Keratinocyte (primary cell): ENCODE measurements around the gene BAZ2B. TPM values are rescaled to one million over a fixed set of nuclear protein-coding genes. Genes with fewer than 3 reads are reported as not detected.

ENCODE experiments used
- DNase-seq: peaks from one replicate; pipeline ENCODE4 v3.0.0-alpha.2; 2011; ENCODE audit warnings: low read depth, missing footprints, low spot score
- FAIRE-seq: peaks from 2 replicates; lab custom pipeline; 2011; peaks lifted over from hg19 to GRCh38; lab: Jason Lieb, UNC
- H2AFZ ChIP-seq: 2 replicates; pipeline ENCODE4 v1.6.0; 2012; ENCODE audit warnings: low read length, control low read depth, inconsistent platforms; ENCODE audit not compliant: control insufficient read depth
- H3K27ac ChIP-seq: 2 replicates; pipeline ENCODE4 v1.5.1; 2011; ENCODE audit warnings: low read length; ENCODE audit not compliant: control insufficient read depth, insufficient read depth
- H3K27me3 ChIP-seq: 3 replicates; pipeline ENCODE4 v1.6.0; 2011; ENCODE audit warnings: low read length; ENCODE audit not compliant: control insufficient read depth, insufficient read depth; ENCODE audit errors: extremely low read depth
- H3K36me3 ChIP-seq, 2 experiments: 2 replicates in 1 of 2; 3 replicates in 1 of 2; pipeline ENCODE4 v1.5.1; 2011; ENCODE audit warnings: low read length in 2 of 2, mild to moderate bottlenecking in 1 of 2; ENCODE audit not compliant: control insufficient read depth in 2 of 2, insufficient read depth in 2 of 2; ENCODE audit errors: extremely low read depth in 1 of 2
- H3K4me1 ChIP-seq: 3 replicates; pipeline ENCODE4 v1.5.1; 2011; ENCODE audit warnings: low read length; ENCODE audit not compliant: control insufficient read depth, insufficient read depth; ENCODE audit errors: extremely low read depth
- H3K4me2 ChIP-seq: 3 replicates; pipeline ENCODE4 v1.6.0; 2011; ENCODE audit warnings: low read depth, low read length; ENCODE audit not compliant: control insufficient read depth, insufficient read depth; ENCODE audit errors: extremely low read depth
- H3K4me3 ChIP-seq, 3 experiments: fragments of 200-600 bp in 1 of 3; sonication (generic) in 1 of 3; 2 replicates in 2 of 3; 3 replicates in 1 of 3; pipeline ENCODE4 v1.5.1; 2011 to 2016; ENCODE audit warnings: low read length in 3 of 3, mild to moderate bottlenecking in 3 of 3, control low read depth in 2 of 3, inconsistent platforms in 1 of 3, low read depth in 1 of 3, mixed read lengths in 1 of 3, mixed run types in 1 of 3, moderate library complexity in 1 of 3; ENCODE audit not compliant: control insufficient read depth in 2 of 3, insufficient read depth in 2 of 3; ENCODE audit errors: extremely low read depth in 1 of 3
- H3K79me2 ChIP-seq: 2 replicates; pipeline ENCODE4 v1.6.0; 2012; ENCODE audit warnings: low read length; ENCODE audit not compliant: control insufficient read depth, insufficient read depth
- H3K9ac ChIP-seq: 3 replicates; pipeline ENCODE4 v1.6.0; 2011; ENCODE audit warnings: low read length; ENCODE audit not compliant: control insufficient read depth, insufficient read depth; ENCODE audit errors: extremely low read depth
- H3K9me1 ChIP-seq: 3 replicates; pipeline ENCODE4 v1.6.0; 2011; ENCODE audit warnings: low read length; ENCODE audit not compliant: control insufficient read depth, insufficient read depth; ENCODE audit errors: extremely low read depth
- H3K9me3 ChIP-seq: 2 replicates; pipeline ENCODE4 v1.5.1; 2012; ENCODE audit warnings: low read depth, low read length; ENCODE audit not compliant: control insufficient read depth
- H4K20me1 ChIP-seq: 3 replicates; pipeline ENCODE4 v1.6.0; 2011; ENCODE audit warnings: low read length; ENCODE audit not compliant: control insufficient read depth, insufficient read depth; ENCODE audit errors: extremely low read depth
- EZH2 ChIP-seq: IDR thresholded peaks from one replicate; pipeline ENCODE4 v1.6.1; 2012; ENCODE audit warnings: inconsistent platforms, mild to moderate bottlenecking, low read length, moderate library complexity
- dilution Hi-C: fragments of 300-500 bp; cut with MboI; formaldehyde crosslinking; loops from one replicate; pipeline ENCODE4 v1.7.0; 2020; ENCODE audit warnings: low sequenced_read_pairs; ENCODE audit not compliant: extremely low pct_ligation_motif_present
- polyA plus RNA-seq, 5 experiments: library from polyadenylated mRNA; depleted of rRNA in 3 of 5; stranded (reverse) in 3 of 5; stranded (forward) in 1 of 5; unstranded in 1 of 5; fragments of >200 nt; gene quantifications; 1 replicate in 1 of 5; 2 replicates in 3 of 5; 3 replicates in 1 of 5; pipeline versions ENCODE4 v1.2.1 to v1.2.3, GENCODE V29; 2011 to 2012; ENCODE audit warnings: missing spikeins in 2 of 5, low read depth in 1 of 5, low replicate concordance in 1 of 5
- TF ChIP-seq, protein P1 (sequence below), 3 experiments: IDR thresholded peaks in 1 of 3; conservative IDR thresholded peaks in 1 of 3; optimal IDR thresholded peaks in 1 of 3; 2 replicates in 2 of 3; 3 replicates in 1 of 3; pipeline versions ENCODE3 to v1.5.1; 2011; ENCODE audit warnings: low read length in 3 of 3, mild to moderate bottlenecking in 3 of 3, moderate library complexity in 2 of 3, control low read depth in 1 of 3, inconsistent platforms in 1 of 3; ENCODE audit not compliant: insufficient read depth in 2 of 3; ENCODE audit errors: extremely low read depth in 1 of 3

The BAZ2B gene
- polyA plus RNA-seq, 1 donor (not counting 4 experiments of a cell fraction or from before 2014, with no cell fraction given), result 27.0 TPM

DNA sequence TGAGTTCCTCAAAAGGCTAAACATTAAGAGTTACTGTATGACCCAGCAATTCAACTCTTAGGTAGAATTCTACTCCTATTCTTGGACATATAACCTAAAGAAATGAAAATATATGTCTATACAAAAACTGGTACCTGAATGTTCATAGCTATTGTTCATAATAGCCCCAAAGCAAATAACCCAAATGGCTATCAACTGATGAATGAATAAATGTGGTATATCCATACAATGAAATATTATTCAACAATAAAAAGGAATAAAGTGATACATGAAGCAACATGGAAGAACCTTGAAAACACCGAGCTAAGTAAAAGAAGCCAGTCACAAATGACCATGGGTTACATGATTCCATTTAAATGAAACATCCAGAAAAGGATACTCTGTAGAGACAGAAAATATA, 114.6 kb downstream of the BAZ2B start:
- H3K79me2 ChIP-seq, result peaks cover 7% of the 10 kb centered on the region
- H3K36me3 ChIP-seq, result no peaks in the 10 kb centered on the region
- no peak overlapping the region for H3K9ac ChIP-seq
- H3K4me1 ChIP-seq, result peaks cover 19% of the 10 kb centered on the region
- FAIRE-seq (no peak), DNase-seq (no peak)
- H2AFZ ChIP-seq, result no peak overlapping the region
- no peak overlapping the region for H3K4me2 ChIP-seq
- no peak overlapping the region for H3K4me3 ChIP-seq
- H3K27me3 ChIP-seq, result no peaks in the 10 kb centered on the region
- TF ChIP-seq, protein P1, sequence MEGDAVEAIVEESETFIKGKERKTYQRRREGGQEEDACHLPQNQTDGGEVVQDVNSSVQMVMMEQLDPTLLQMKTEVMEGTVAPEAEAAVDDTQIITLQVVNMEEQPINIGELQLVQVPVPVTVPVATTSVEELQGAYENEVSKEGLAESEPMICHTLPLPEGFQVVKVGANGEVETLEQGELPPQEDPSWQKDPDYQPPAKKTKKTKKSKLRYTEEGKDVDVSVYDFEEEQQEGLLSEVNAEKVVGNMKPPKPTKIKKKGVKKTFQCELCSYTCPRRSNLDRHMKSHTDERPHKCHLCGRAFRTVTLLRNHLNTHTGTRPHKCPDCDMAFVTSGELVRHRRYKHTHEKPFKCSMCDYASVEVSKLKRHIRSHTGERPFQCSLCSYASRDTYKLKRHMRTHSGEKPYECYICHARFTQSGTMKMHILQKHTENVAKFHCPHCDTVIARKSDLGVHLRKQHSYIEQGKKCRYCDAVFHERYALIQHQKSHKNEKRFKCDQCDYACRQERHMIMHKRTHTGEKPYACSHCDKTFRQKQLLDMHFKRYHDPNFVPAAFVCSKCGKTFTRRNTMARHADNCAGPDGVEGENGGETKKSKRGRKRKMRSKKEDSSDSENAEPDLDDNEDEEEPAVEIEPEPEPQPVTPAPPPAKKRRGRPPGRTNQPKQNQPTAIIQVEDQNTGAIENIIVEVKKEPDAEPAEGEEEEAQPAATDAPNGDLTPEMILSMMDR (optimal IDR thresholded peaks at IDR 0.05 in 1 of 3, IDR thresholded peaks at IDR 0.05 in 1 of 3, conservative IDR thresholded peaks at IDR 0.05 in 1 of 3; ENCODE audit: extremely low read depth in 1 of 3, insufficient read depth in 2 of 3, low read length in 3 of 3), result no peak
- TF ChIP-seq EZH2, result no peak
- dilution Hi-C loops, result no loop called here
- H3K9me3 ChIP-seq, result no peaks in the 10 kb centered on the region
- no peak overlapping the region for H3K27ac ChIP-seq
- no peaks in the 10 kb centered on the region for H3K9me1 ChIP-seq
- no peaks in the 10 kb centered on the region for H4K20me1 ChIP-seq

DNA sequence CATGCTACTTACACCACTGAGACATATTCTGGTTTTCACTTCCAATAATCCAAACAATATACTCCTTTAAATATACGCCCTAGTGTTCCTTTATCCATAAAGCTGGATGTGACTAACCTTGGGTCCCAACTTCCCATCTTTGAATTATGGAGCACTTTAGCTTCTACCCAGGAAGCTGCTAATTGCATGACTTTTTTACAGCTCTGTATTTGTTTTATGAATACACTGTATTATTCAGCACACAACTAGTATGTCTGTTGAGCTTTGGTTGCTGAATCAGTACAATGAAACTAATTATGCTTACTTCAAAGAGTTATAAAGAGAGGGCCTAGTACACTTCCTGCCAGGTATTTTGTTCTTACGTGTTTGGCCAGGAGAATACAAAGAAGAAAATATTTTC, 118.5 kb downstream of the BAZ2B start:
- Histone ChIP-seq H4K20me1 (no peaks in the 10 kb centered on the region), H3K27me3 (no peaks in the 10 kb centered on the region), H3K9me1 (no peaks in the 10 kb centered on the region), H3K4me2 (peak overlapping the region; percentile 52), H3K4me3 (no peak overlapping the region), H3K9ac (no peak overlapping the region), H3K79me2 (peaks cover 1% of the 10 kb centered on the region), H3K9me3 (no peaks in the 10 kb centered on the region), H3K27ac (peak overlapping the region; percentile 25), H3K4me1 (peaks cover 15% of the 10 kb centered on the region), H2AFZ (no peak overlapping the region), H3K36me3 (no peaks in the 10 kb centered on the region)
- no peak for TF ChIP-seq EZH2
- TF ChIP-seq, protein P1 (optimal IDR thresholded peaks at IDR 0.05 in 1 of 3, IDR thresholded peaks at IDR 0.05 in 1 of 3, conservative IDR thresholded peaks at IDR 0.05 in 1 of 3; ENCODE audit: extremely low read depth in 1 of 3, insufficient read depth in 2 of 3, low read length in 3 of 3), result no peak
- DNase-seq, result no peak
- FAIRE-seq, result peak; percentile 61
- dilution Hi-C loops, result no loop called here
